GM23248 (cell line): ENCODE results near the gene CDK8. TPM values are rescaled to one million over a fixed set of nuclear protein-coding genes. Genes with fewer than 3 reads are reported as not detected.

Experiments used
- DNase-seq: peaks from one replicate; pipeline ENCODE4 v3.0.0-alpha.2; 2015
- H2AFZ ChIP-seq: fragments of 200-600 bp; sonication (generic); 2 replicates; pipeline ENCODE4 v1.6.1; 2016; ENCODE audit warnings: antibody characterized with exemption
- H3F3A ChIP-seq: fragments of 200-600 bp; sonication (generic); 2 replicates; pipeline ENCODE4 v1.6.1; 2016; ENCODE audit warnings: mild to moderate bottlenecking, antibody characterized with exemption, mixed run types; ENCODE audit not compliant: insufficient read depth
- H3K27ac ChIP-seq: fragments of 200-600 bp; sonication (generic); 2 replicates; pipeline ENCODE4 v1.5.1; 2016; ENCODE audit warnings: mild to moderate bottlenecking
- H3K27me3 ChIP-seq: fragments of 200-600 bp; sonication (generic); replicated peaks from 2 replicates; pipeline ENCODE4 v1.6.1; 2016; ENCODE audit warnings: mild to moderate bottlenecking; ENCODE audit not compliant: insufficient read depth
- H3K36me3 ChIP-seq: fragments of 200-600 bp; sonication (generic); 2 replicates; pipeline ENCODE4 v1.6.1; 2016; ENCODE audit warnings: low read depth, mild to moderate bottlenecking
- H3K4me1 ChIP-seq: fragments of 200-600 bp; sonication (generic); 2 replicates; pipeline ENCODE4 v1.6.1; 2016; ENCODE audit warnings: mild to moderate bottlenecking; ENCODE audit not compliant: insufficient read depth
- H3K4me2 ChIP-seq: fragments of 200-600 bp; sonication (generic); one replicate; pipeline ENCODE4 v1.6.1; 2016; ENCODE audit warnings: mild to moderate bottlenecking; ENCODE audit not compliant: unreplicated experiment
- H3K4me3 ChIP-seq: fragments of 200-600 bp; sonication (generic); 2 replicates; pipeline ENCODE4 v1.5.1; 2016; ENCODE audit warnings: mild to moderate bottlenecking
- H3K79me2 ChIP-seq: fragments of 200-600 bp; sonication (generic); 2 replicates; pipeline ENCODE4 v1.6.1; 2016; ENCODE audit warnings: mild to moderate bottlenecking; ENCODE audit not compliant: insufficient read depth
- H3K9ac ChIP-seq: fragments of 200-600 bp; sonication (generic); 2 replicates; pipeline ENCODE4 v1.6.1; 2016; ENCODE audit warnings: mild to moderate bottlenecking
- H3K9me2 ChIP-seq: fragments of 200-600 bp; sonication (generic); 2 replicates; pipeline ENCODE4 v1.6.1; 2016; ENCODE audit warnings: mixed run types, mild to moderate bottlenecking, moderate library complexity; ENCODE audit not compliant: insufficient read depth
- H3K9me3 ChIP-seq: fragments of 200-600 bp; sonication (generic); one replicate; pipeline ENCODE4 v1.6.1; 2017; ENCODE audit warnings: low read depth
- H4K20me1 ChIP-seq: fragments of 200-600 bp; sonication (generic); 2 replicates; pipeline ENCODE4 v1.6.0; 2016; ENCODE audit not compliant: insufficient read depth
- EZH2 ChIP-seq: fragments of 200-600 bp; sonication (generic); IDR thresholded peaks from 2 replicates; pipeline ENCODE4 v1.6.1; 2018; ENCODE audit warnings: antibody characterized with exemption, mild to moderate bottlenecking; ENCODE audit not compliant: insufficient read depth, poor library complexity, severe bottlenecking
- EZH2phosphoT487 ChIP-seq: fragments of 200-600 bp; sonication (generic); IDR thresholded peaks from 2 replicates; pipeline ENCODE4 v1.6.1; 2018; ENCODE audit warnings: antibody characterized with exemption, moderate library complexity, mild to moderate bottlenecking, low read depth; ENCODE audit not compliant: insufficient read depth
- WGBS, 2 experiments: methylation state at CpG; one replicate each; pipeline ENCODE4 v1.1.6; 2015 to 2017; ENCODE audit warnings: low lambda C conversion rate in 2 of 2, low coverage in 1 of 2; ENCODE audit errors: missing lambda C conversion rate in 2 of 2; 5-methylcytosine and 5-hydroxymethylcytosine counted together
- in situ Hi-C: fragments of 300-500 bp; cut with MboI; formaldehyde crosslinking; loops from 2 replicates; pipeline ENCODE4 v1.15.0; 2020
- polyA plus RNA-seq: library from polyadenylated mRNA; unstranded; fragments of >200 nt; fragmentation: Nextera tagmentation; extraction: Ambion mirVana; gene quantifications from 2 replicates; pipeline ENCODE4 v1.2.1, GENCODE V29; 2016
- total RNA-seq: library from RNA; depleted of rRNA; stranded (reverse); fragments of >200 nt; shearing (Covaris generic); gene quantifications from 2 replicates; pipeline ENCODE4 v1.2.3, GENCODE V29; 2014

The CDK8 gene
- total and polyA plus RNA-seq, 2 experiments from 2014 or later = 5.1 to 11.9 TPM

GRCh38 chr13:26320766-26321165 lies 66.8 kb downstream of the CDK8 start:
- H3K9ac ChIP-seq = no peak overlapping the region
- H4K20me1 ChIP-seq = peaks cover 3% of the 10 kb centered on the region; the same call in 1 of the 2 replicates
- no peaks in the 10 kb centered on the region for H3K4me1 ChIP-seq
- no peaks in the 10 kb centered on the region for H3K9me3 ChIP-seq
- H3K4me2 ChIP-seq = no peak overlapping the region
- no peak for DNase-seq
- H2AFZ ChIP-seq = no peak overlapping the region
- TF ChIP-seq EZH2 (no peak), EZH2phosphoT487 (no peak)
- in situ Hi-C loops = no loop called here
- peaks cover 95% of the 10 kb centered on the region for H3K79me2 ChIP-seq
- no peak overlapping the region for H3K4me3 ChIP-seq
- H3K36me3 ChIP-seq = no peaks in the 10 kb centered on the region
- H3K9me2 ChIP-seq = no peaks in the 10 kb centered on the region; the same call in 1 of the 2 replicates
- H3K27me3 ChIP-seq = no peaks in the 10 kb centered on the region
- H3F3A ChIP-seq = peaks cover 10% of the 10 kb centered on the region; the same call in 1 of the 2 replicates
- H3K27ac ChIP-seq = no peak overlapping the region

GRCh38 chr13:26323127-26323526 lies 69.2 kb downstream of the CDK8 start:
- H3K4me2 ChIP-seq = no peak overlapping the region
- H3K4me3 ChIP-seq = no peak overlapping the region
- no peaks in the 10 kb centered on the region; the same call in 1 of the 2 replicates for H3K9me2 ChIP-seq
- H3F3A ChIP-seq = peaks cover 14% of the 10 kb centered on the region; the same call in 1 of the 2 replicates
- no peak for TF ChIP-seq EZH2
- no peak for TF ChIP-seq EZH2phosphoT487
- H4K20me1 ChIP-seq = peaks cover 8% of the 10 kb centered on the region; the same call in 1 of the 2 replicates
- no peak for DNase-seq
- WGBS, 2 experiments = 50 to 100% methylated on average over 1 to 2 of the region's 2 CpGs
- H3K9me3 ChIP-seq = no peaks in the 10 kb centered on the region
- no peak overlapping the region for H3K27ac ChIP-seq
- no peaks in the 10 kb centered on the region for H3K27me3 ChIP-seq
- in situ Hi-C loops = no loop called here
- no peaks in the 10 kb centered on the region for H3K36me3 ChIP-seq
- peaks cover 93% of the 10 kb centered on the region for H3K79me2 ChIP-seq
- no peak overlapping the region for H3K9ac ChIP-seq
- H3K4me1 ChIP-seq = no peaks in the 10 kb centered on the region
- H2AFZ ChIP-seq = no peak overlapping the region

- Histone ChIP-seq H3K4me2 (no peak overlapping the region), H3K4me1 (no peaks in the 10 kb centered on the region), H3K9me3 (no peaks in the 10 kb centered on the region), H3K27me3 (no peaks in the 10 kb centered on the region), H3K9ac (no peak overlapping the region), H3K27ac (no peak overlapping the region), H3K79me2 (peaks cover 93% of the 10 kb centered on the region), H3K36me3 (no peaks in the 10 kb centered on the region), H3F3A (peaks cover 14% of the 10 kb centered on the region; the same call in 1 of the 2 replicates), H4K20me1 (peaks cover 5% of the 10 kb centered on the region; the same call in 1 of the 2 replicates), H3K4me3 (no peak overlapping the region), H2AFZ (no peak overlapping the region), H3K9me2 (no peaks in the 10 kb centered on the region; the same call in 1 of the 2 replicates)
- DNase-seq = no peak
- 96 to 100% methylated on average over 1 of the region's 1 CpG for WGBS, 2 experiments
- in situ Hi-C loops = no loop called here
- no peak for TF ChIP-seq EZH2phosphoT487
- TF ChIP-seq EZH2 = no peak
These were observed 69.8 kb downstream of the CDK8 start for GRCh38 chr13:26323764-26324163.

GRCh38 chr13:26324294-26324693 lies 70.4 kb downstream of the CDK8 start:
- H3K27ac ChIP-seq = no peak overlapping the region
- H3K4me2 ChIP-seq = no peak overlapping the region
- no peaks in the 10 kb centered on the region; the same call in 1 of the 2 replicates for H3K9me2 ChIP-seq
- DNase-seq = no peak
- no peaks in the 10 kb centered on the region for H3K4me1 ChIP-seq
- no peaks in the 10 kb centered on the region for H3K27me3 ChIP-seq
- H2AFZ ChIP-seq = no peak overlapping the region
- H3K9me3 ChIP-seq = no peaks in the 10 kb centered on the region
- peaks cover 14% of the 10 kb centered on the region; the same call in 1 of the 2 replicates for H3F3A ChIP-seq
- H3K79me2 ChIP-seq = peaks cover 93% of the 10 kb centered on the region
- TF ChIP-seq EZH2phosphoT487 (no peak), EZH2 (no peak)
- WGBS, 2 experiments = 90 to 92% methylated on average over 3 of the region's 3 CpGs
- H3K9ac ChIP-seq = no peak overlapping the region
- H3K36me3 ChIP-seq = no peaks in the 10 kb centered on the region
- H3K4me3 ChIP-seq = no peak overlapping the region
- H4K20me1 ChIP-seq = peaks cover 5% of the 10 kb centered on the region; the same call in 1 of the 2 replicates
- in situ Hi-C loops = no loop called here

- in situ Hi-C loops = no loop called here
- Histone ChIP-seq H3K9me3 (no peaks in the 10 kb centered on the region), H3K36me3 (no peaks in the 10 kb centered on the region), H3K4me1 (no peaks in the 10 kb centered on the region), H3K79me2 (peaks cover 93% of the 10 kb centered on the region), H3K4me3 (no peak overlapping the region), H3K9me2 (no peaks in the 10 kb centered on the region; the same call in 1 of the 2 replicates), H4K20me1 (peaks cover 5% of the 10 kb centered on the region; the same call in 1 of the 2 replicates), H3K27ac (no peak overlapping the region), H3K27me3 (no peaks in the 10 kb centered on the region), H2AFZ (no peak overlapping the region), H3K4me2 (no peak overlapping the region), H3F3A (peaks cover 14% of the 10 kb centered on the region; the same call in 1 of the 2 replicates), H3K9ac (no peak overlapping the region)
- no peak for DNase-seq
- TF ChIP-seq EZH2 = no peak
- TF ChIP-seq EZH2phosphoT487 = no peak
These were observed 70.9 kb downstream of the CDK8 start for GRCh38 chr13:26324867-26325266.
